K562 (cell line): Measurements from ENCODE around the gene MYCL. TPM values are rescaled to one million over a fixed set of nuclear protein-coding genes. Genes with fewer than 3 reads are reported as not detected.
"Not testable (repeated sequence)": the region's sequence is repeated elsewhere in the genome, so short reads cannot be mapped to it uniquely, and the experiment has no call there.

ENCODE experiments used
- ATAC-seq: fragments of 200-7000 bp; cut with Tn5 transposase; 3 replicates; pipeline ENCODE4 v1.9.1; 2020; ENCODE audit warnings: moderate library complexity
- BruUV-seq: library from RNA; stranded (reverse); fragments of 400-500 nt; replicated peaks from 2 replicates; lab custom pipeline; 2021; lab: Mats Ljungman, UMichigan
- CTCF ChIA-PET: fragments of 300-600 bp; formaldehyde crosslinking; extraction: SDS; loops from one replicate; lab custom pipeline; 2021; ENCODE audit warnings: low intra/inter-chr PET ratio; lab: Yijun Ruan, JAX
- POLR2A ChIA-PET: fragments of 300-600, 350-650 bp; sonication (Branson Sonifier 250); formaldehyde crosslinking; extraction: SDS; loops from one replicate; lab custom pipeline; 2021; ENCODE audit warnings: antibody characterized with exemption, inconsistent platforms; lab: Yijun Ruan, JAX
- DNase-seq, 4 experiments: peaks; one replicate each; pipeline versions ENCODE4 v3.0.0 to v3.0.0-alpha.2; 2011 to 2018; ENCODE audit warnings: low spot score in 3 of 4, mixed read lengths in 3 of 4; ENCODE audit errors: extremely low read depth in 1 of 4
- FAIRE-seq: peaks from 2 replicates; lab custom pipeline; 2011; peaks lifted over from hg19 to GRCh38; lab: Jason Lieb, UNC
- H2AFZ ChIP-seq: 2 replicates; pipeline ENCODE4 v1.6.0; 2011; ENCODE audit warnings: low read depth, low read length, control low read depth, inconsistent platforms
- H3K27ac ChIP-seq: fragments of 200-600 bp; 3 replicates; pipeline ENCODE4 v1.8.0; 2011; ENCODE audit warnings: low read depth, mild to moderate bottlenecking, control low read depth, inconsistent platforms, low read length, moderate library complexity, mixed read lengths; ENCODE audit errors: extremely low read depth
- H3K27me3 ChIP-seq, 2 experiments: fragments of 300-600 bp in 1 of 2; 2 replicates in 1 of 2; 3 replicates in 1 of 2; pipeline versions ENCODE4 v1.6.0 to v1.8.0; 2011; ENCODE audit warnings: inconsistent platforms in 2 of 2, low read length in 2 of 2, mild to moderate bottlenecking in 1 of 2, mixed read lengths in 1 of 2, moderate library complexity in 1 of 2; ENCODE audit not compliant: control insufficient read depth in 2 of 2, insufficient read depth in 2 of 2
- H3K36me3 ChIP-seq: fragments of 300-600 bp; 3 replicates; pipeline ENCODE4 v1.8.0; 2011; ENCODE audit warnings: mild to moderate bottlenecking, low read length, inconsistent platforms; ENCODE audit not compliant: control insufficient read depth, insufficient read depth
- H3K4me1 ChIP-seq, 2 experiments: fragments of 200-600 bp in 1 of 2; replicated peaks in 1 of 2; 2 replicates in 1 of 2; 3 replicates in 1 of 2; pipeline versions ENCODE4 v1.5.1 to v1.8.0; 2011; ENCODE audit warnings: inconsistent platforms in 2 of 2, low read length in 2 of 2, mild to moderate bottlenecking in 1 of 2, mixed read lengths in 1 of 2, moderate library complexity in 1 of 2; ENCODE audit not compliant: control insufficient read depth in 2 of 2, insufficient read depth in 2 of 2
- H3K4me2 ChIP-seq: 2 replicates; pipeline ENCODE4 v1.6.1; 2011; ENCODE audit warnings: low read length, control low read depth, inconsistent platforms, mixed read lengths; ENCODE audit not compliant: insufficient read depth
- H3K4me3 ChIP-seq: fragments of 200-600 bp; sonication (generic), shearing (Covaris generic); 2 replicates; pipeline ENCODE4 v1.5.1; 2016; ENCODE audit warnings: control low read depth, inconsistent platforms
- H3K79me2 ChIP-seq: fragments of 200-600 bp; 3 replicates; pipeline ENCODE4 v1.8.0; 2011; ENCODE audit warnings: low read length, inconsistent platforms; ENCODE audit not compliant: control insufficient read depth, insufficient read depth
- H3K9ac ChIP-seq, 2 experiments: 2 replicates each; pipeline versions ENCODE4 v1.6.0 to v1.6.1; 2011; ENCODE audit warnings: low read depth in 2 of 2, low read length in 2 of 2, control low read depth in 1 of 2, inconsistent platforms in 1 of 2, mild to moderate bottlenecking in 1 of 2, mixed read lengths in 1 of 2; ENCODE audit not compliant: insufficient read depth in 1 of 2
- H3K9me1 ChIP-seq: one replicate; pipeline ENCODE4 v1.6.0; 2011; ENCODE audit warnings: inconsistent platforms, mild to moderate bottlenecking, low read length, moderate library complexity; ENCODE audit not compliant: control insufficient read depth, insufficient read depth
- H3K9me3 ChIP-seq: replicated peaks from 2 replicates; pipeline ENCODE4 v1.5.1; 2011; ENCODE audit warnings: low read depth, low read length, inconsistent platforms; ENCODE audit not compliant: control insufficient read depth, insufficient read depth
- H4K20me1 ChIP-seq: replicated peaks from 2 replicates; pipeline ENCODE4 v1.6.1; 2011; ENCODE audit warnings: low read length, inconsistent platforms, mixed read lengths; ENCODE audit not compliant: control insufficient read depth, insufficient read depth
- POLR2G ChIP-seq: fragments of 200-400 bp; formaldehyde crosslinking; IDR thresholded peaks from 2 replicates; pipeline ENCODE4 v1.6.1; 2017; ENCODE audit warnings: low read depth, mild to moderate bottlenecking, antibody characterized with exemption, low read length, moderate library complexity
- RBFOX2 ChIP-seq: fragments of 200-400 bp; formaldehyde crosslinking; IDR thresholded peaks from 2 replicates; pipeline ENCODE4 v1.6.1; 2017; ENCODE audit warnings: low read depth, mild to moderate bottlenecking, low read length, moderate library complexity
- ZNF146 ChIP-seq: IDR thresholded peaks from one replicate; pipeline ENCODE4 v1.6.1; 2018; ENCODE audit warnings: missing compliant biosample characterization; ENCODE audit not compliant: unreplicated experiment
- ZNF316 ChIP-seq: fragments of 450-650 bp; IDR thresholded peaks from 2 replicates; pipeline ENCODE4 v1.6.1; 2016
- WGBS: fragments of 100-300 bp; shearing (Covaris generic); methylation state at CpG from one replicate; pipeline ENCODE4 v1.1.6; 2016; ENCODE audit warnings: low coverage, mixed read lengths; ENCODE audit not compliant: insufficient coverage; ENCODE audit errors: missing lambda C conversion rate; 5-methylcytosine and 5-hydroxymethylcytosine counted together
- in situ Hi-C: fragments of 300-500 bp; cut with MboI; formaldehyde crosslinking; loops from 4 replicates; pipeline ENCODE4 v1.15.0; 2018; ENCODE audit warnings: inconsistent platforms, mixed read lengths
- intact Hi-C: fragments of 100-400 bp; cut with micrococcal nuclease; formaldehyde crosslinking; loops from 2 replicates; pipeline ENCODE4 v1.14.2; 2022
- polyA plus RNA-seq, 8 experiments: library from polyadenylated mRNA; depleted of rRNA in 4 of 8; stranded (reverse) in 5 of 8; unstranded in 3 of 8; fragments of >200 nt; fragmentation: Nextera tagmentation in 2 of 8; fragmentation: Illumina TruSeq in 1 of 8; extraction: Ambion mirVana in 2 of 8; extraction: Trizol in 1 of 8; gene quantifications; 2 replicates each; pipeline versions ENCODE4 v1.2.1 to v1.2.3, GENCODE V29; 2011 to 2014; ENCODE audit warnings: inconsistent platforms in 1 of 8, missing spikeins in 1 of 8
- total RNA-seq, 7 experiments: library from RNA; depleted of rRNA in 6 of 7; stranded (reverse); fragments of >200 nt in 6 of 7; fragmentation: Illumina TruSeq in 2 of 7; extraction: Trizol in 2 of 7; gene quantifications; 2 replicates each; pipeline versions ENCODE4 v1.2.1 to v1.2.3, GENCODE V29; 2011 to 2021; ENCODE audit warnings: low replicate concordance in 1 of 7
- TF ChIP-seq, protein P1 (sequence below): sonication (generic); formaldehyde crosslinking; IDR thresholded peaks from 2 replicates; pipeline ENCODE4 v1.8.1; 2023; ENCODE audit warnings: mild to moderate bottlenecking, missing genetic modification reagents

The MYCL gene
- total and polyA plus RNA-seq, 9 of the 15 experiments (the other 6 are each of a cell fraction or from before 2014, with no cell fraction given): 3.5 to 22.0 (median 12.8) TPM

DNA sequence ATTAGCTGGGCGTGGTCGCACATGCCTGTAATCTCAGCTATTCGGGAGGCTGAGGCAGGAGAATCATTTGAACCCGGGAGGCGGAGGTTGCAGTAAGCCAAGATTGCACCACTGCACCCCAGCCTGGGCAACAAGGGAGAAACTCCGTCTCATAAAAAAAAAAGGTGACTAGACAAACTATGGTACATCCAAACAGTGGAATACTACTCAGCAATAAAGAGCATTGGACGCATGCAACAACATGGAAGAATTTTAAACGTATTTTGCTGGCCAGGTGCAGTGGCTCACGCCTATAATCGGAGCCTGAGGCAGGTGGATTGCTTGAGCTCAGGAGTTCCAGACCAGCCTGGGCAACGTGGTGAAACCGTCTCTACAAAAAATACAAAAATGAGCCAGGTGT, 30.7 kb downstream of the MYCL start:
- H2AFZ ChIP-seq, H3K27ac ChIP-seq, FAIRE-seq, H3K9me1 ChIP-seq, CTCF ChIA-PET, H3K4me3 ChIP-seq, intact Hi-C loops, H3K4me1 ChIP-seq, H3K27me3 ChIP-seq, ATAC-seq, H3K9me3 ChIP-seq, DNase-seq, BruUV-seq, H3K9ac ChIP-seq, in situ Hi-C loops, H3K4me2 ChIP-seq: not testable (repeated sequence)
- H4K20me1 ChIP-seq: peaks cover 13% of the 10 kb centered on the region
- peaks cover 87% of the 10 kb centered on the region for H3K79me2 ChIP-seq
- TF ChIP-seq ZNF146 (CRISPR knock-in tag) (peak; percentile 72), ZNF316 (peak; percentile 34; the same call in 1 of the 2 replicates)
- H3K36me3 ChIP-seq: peaks cover 62% of the 10 kb centered on the region; the same call in 2 of the 3 replicates
- WGBS: 93% methylated on average over 12 of the region's 12 CpGs
- POLR2A ChIA-PET: interaction anchor here (0.6 to 1.3 kb wide), 3 partner anchors 9 to 189 kb away, joined by 3 to 4 read pairs (median 4); no protein-coding TSS in a partner anchor

DNA sequence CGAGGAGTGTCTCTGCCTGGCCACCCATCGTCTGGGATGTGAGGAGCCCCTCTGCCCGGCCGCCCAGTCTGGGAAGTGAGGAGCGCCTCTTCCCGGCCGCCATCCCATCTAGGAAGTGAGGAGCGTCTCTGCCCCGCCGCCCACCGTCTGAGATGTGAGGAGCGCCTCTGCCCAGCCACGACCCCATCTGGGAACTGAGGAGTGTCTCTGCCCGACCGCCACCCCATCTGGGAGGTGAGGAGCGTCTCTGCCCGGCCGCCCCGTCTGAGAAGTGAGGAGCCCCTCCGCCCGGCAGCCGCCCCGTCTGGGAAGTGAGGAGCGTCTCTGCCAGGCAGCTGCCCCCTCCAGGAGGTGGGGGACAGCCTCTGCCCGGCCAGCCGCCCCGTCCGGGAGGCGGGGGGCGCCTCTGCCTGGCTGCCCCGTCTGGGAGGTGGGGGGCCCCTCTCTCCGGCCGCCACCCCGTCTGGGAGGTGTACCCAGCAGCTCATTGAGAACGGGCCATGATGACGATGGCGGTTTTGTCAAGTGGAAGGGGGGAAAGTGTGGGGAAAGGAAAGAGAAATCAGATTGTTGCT, 32.1 kb downstream of the MYCL start:
- H3K27me3 ChIP-seq, BruUV-seq, H3K4me2 ChIP-seq, intact Hi-C loops, in situ Hi-C loops, H3K27ac ChIP-seq, DNase-seq, CTCF ChIA-PET, H3K9me1 ChIP-seq, H3K9me3 ChIP-seq, H2AFZ ChIP-seq, H3K4me1 ChIP-seq, FAIRE-seq, H3K9ac ChIP-seq, ATAC-seq, H3K4me3 ChIP-seq: not testable (repeated sequence)
- POLR2A ChIA-PET: interaction anchor here (0.6 to 1.3 kb wide), 2 partner anchors 11 to 40 kb away, joined by 3 to 4 read pairs; no protein-coding TSS in a partner anchor
- TF ChIP-seq POLR2G (peak; percentile 37; the same call in 1 of the 2 replicates), RBFOX2 (0 out of 2 replicates have a peak, but pooled peaks have one; percentile 15)
- TF ChIP-seq, protein P1, sequence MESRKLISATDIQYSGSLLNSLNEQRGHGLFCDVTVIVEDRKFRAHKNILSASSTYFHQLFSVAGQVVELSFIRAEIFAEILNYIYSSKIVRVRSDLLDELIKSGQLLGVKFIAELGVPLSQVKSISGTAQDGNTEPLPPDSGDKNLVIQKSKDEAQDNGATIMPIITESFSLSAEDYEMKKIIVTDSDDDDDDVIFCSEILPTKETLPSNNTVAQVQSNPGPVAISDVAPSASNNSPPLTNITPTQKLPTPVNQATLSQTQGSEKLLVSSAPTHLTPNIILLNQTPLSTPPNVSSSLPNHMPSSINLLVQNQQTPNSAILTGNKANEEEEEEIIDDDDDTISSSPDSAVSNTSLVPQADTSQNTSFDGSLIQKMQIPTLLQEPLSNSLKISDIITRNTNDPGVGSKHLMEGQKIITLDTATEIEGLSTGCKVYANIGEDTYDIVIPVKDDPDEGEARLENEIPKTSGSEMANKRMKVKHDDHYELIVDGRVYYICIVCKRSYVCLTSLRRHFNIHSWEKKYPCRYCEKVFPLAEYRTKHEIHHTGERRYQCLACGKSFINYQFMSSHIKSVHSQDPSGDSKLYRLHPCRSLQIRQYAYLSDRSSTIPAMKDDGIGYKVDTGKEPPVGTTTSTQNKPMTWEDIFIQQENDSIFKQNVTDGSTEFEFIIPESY (CRISPR knock-in tag): peak; percentile 69
- H4K20me1 ChIP-seq: peaks cover 19% of the 10 kb centered on the region
- 94% methylated on average over 15 of the region's 37 CpGs for WGBS
- H3K79me2 ChIP-seq: peaks cover 88% of the 10 kb centered on the region
- peaks cover 65% of the 10 kb centered on the region for H3K36me3 ChIP-seq
